A549 (cell line): ENCODE measurements around the gene CHAF1A. TPM values are rescaled to one million over a fixed set of nuclear protein-coding genes. Genes with fewer than 3 reads are reported as not detected.

Experiments
- ATAC-seq, 2 experiments: fragments of 200-7000 bp in 1 of 2; fragments of >200 bp in 1 of 2; cut with Nextera tagmentation in 1 of 2; cut with Tn5 transposase in 1 of 2; 3 replicates each; pipeline versions ENCODE4 v1.8.0 to v1.9.1; 2018 to 2020; ENCODE audit warnings: mild to moderate bottlenecking in 1 of 2, moderate library complexity in 1 of 2
- CTCF ChIA-PET: fragments of 300-600 bp; sonication (Branson Sonifier 250); formaldehyde crosslinking; extraction: SDS; loops from one replicate; lab custom pipeline; 2021; ENCODE audit warnings: antibody characterized with exemption, inconsistent platforms; lab: Yijun Ruan, JAX
- POLR2A ChIA-PET: fragments of 350-600 bp; formaldehyde crosslinking; extraction: SDS; loops from one replicate; lab custom pipeline; 2021; ENCODE audit warnings: antibody characterized with exemption, inconsistent platforms; lab: Yijun Ruan, JAX
- DNase-seq, 2 experiments: peaks; one replicate each; pipeline versions ENCODE4 v3.0.0 to v3.0.0-alpha.2; 2011 to 2016; ENCODE audit warnings: low read depth in 1 of 2, low spot score in 1 of 2
- FAIRE-seq: peaks from 2 replicates; lab custom pipeline; 2011; peaks lifted over from hg19 to GRCh38; lab: Jason Lieb, UNC
- H3K27ac ChIP-seq, 2 experiments: fragments of >200 bp; sonication (Bioruptor Twin); formaldehyde crosslinking; 3 replicates each; pipeline ENCODE4 v1.5.1; 2016 to 2017
- H3K4me1 ChIP-seq: fragments of >200 bp; sonication (Bioruptor Twin); formaldehyde crosslinking; 3 replicates; pipeline ENCODE4 v1.6.1; 2016
- H3K4me2 ChIP-seq: fragments of >200 bp; sonication (Bioruptor Twin); formaldehyde crosslinking; 3 replicates; pipeline ENCODE4 v1.6.1; 2016
- H3K4me3 ChIP-seq: fragments of >200 bp; sonication (Bioruptor Twin); formaldehyde crosslinking; 3 replicates; pipeline ENCODE4 v1.5.1; 2016
- H3K9me3 ChIP-seq: fragments of >200 bp; sonication (Bioruptor Twin); formaldehyde crosslinking; 3 replicates; pipeline ENCODE4 v1.6.1; 2016
- CBX2 ChIP-seq: fragments of 200-600 bp; sonication (generic); IDR thresholded peaks from 2 replicates; pipeline ENCODE4 v1.6.1; 2016; ENCODE audit warnings: low read depth, mild to moderate bottlenecking, borderline replicate concordance
- CBX8 ChIP-seq: fragments of 200-600 bp; sonication (generic); IDR thresholded peaks from 2 replicates; pipeline ENCODE4 v1.6.1; 2016
- CEBPB ChIP-seq, 2 experiments: fragments of >200 bp in 1 of 2; sonication (Bioruptor Twin) in 1 of 2; formaldehyde crosslinking in 1 of 2; IDR thresholded peaks; 2 replicates each; pipeline ENCODE4 v1.6.1; 2012 to 2016
- EHF ChIP-seq: fragments of 250-450 bp; sonication (Bioruptor Pico); IDR thresholded peaks from 2 replicates; pipeline ENCODE4 v1.5.0; 2020; ENCODE audit warnings: mild to moderate bottlenecking
- EHMT2 ChIP-seq: fragments of 200-600 bp; sonication (generic); IDR thresholded peaks from 2 replicates; pipeline ENCODE4 v1.6.1; 2016; ENCODE audit warnings: antibody characterized with exemption, low read depth, mild to moderate bottlenecking, moderate library complexity
- ESRRA ChIP-seq: fragments of 150-350 bp; IDR thresholded peaks from 2 replicates; pipeline ENCODE4 v1.6.1; 2014; ENCODE audit warnings: mild to moderate bottlenecking, low read length, borderline replicate concordance
- FOXS1 ChIP-seq: fragments of 250-450 bp; sonication (Bioruptor Pico); IDR thresholded peaks from 2 replicates; pipeline ENCODE4 v1.5.0; 2020; ENCODE audit warnings: mild to moderate bottlenecking, moderate library complexity
- HEYL ChIP-seq: fragments of 250-450 bp; sonication (Bioruptor Pico); IDR thresholded peaks from 2 replicates; pipeline ENCODE4 v1.8.0; 2021; ENCODE audit warnings: mild to moderate bottlenecking, moderate library complexity
- HOXA7 ChIP-seq: fragments of 250-450 bp; sonication (Bioruptor Pico); IDR thresholded peaks from 2 replicates; pipeline ENCODE4 v1.5.0; 2020; ENCODE audit warnings: mild to moderate bottlenecking, moderate library complexity
- JUN ChIP-seq, 2 experiments: fragments of >200 bp; sonication (Bioruptor Twin); formaldehyde crosslinking; IDR thresholded peaks; 2 replicates in 1 of 2; 3 replicates in 1 of 2; pipeline ENCODE4 v1.6.1; 2016 to 2017
- KDM1A ChIP-seq: fragments of 200-600 bp; sonication (generic); IDR thresholded peaks from 2 replicates; pipeline ENCODE4 v1.6.1; 2016; ENCODE audit warnings: low read depth, mild to moderate bottlenecking
- NFE2L2 ChIP-seq: fragments of 150-350 bp; conservative IDR thresholded peaks from 2 replicates; pipeline ENCODE4 v1.6.1; 2014; ENCODE audit warnings: low read length
- NPAS2 ChIP-seq: fragments of 250-450 bp; sonication (Bioruptor Pico); IDR thresholded peaks from 2 replicates; pipeline ENCODE4 v1.8.0; 2022; ENCODE audit warnings: mild to moderate bottlenecking, moderate library complexity, borderline replicate concordance
- PHF8 ChIP-seq: fragments of 200-600 bp; sonication (generic); IDR thresholded peaks from 2 replicates; pipeline ENCODE4 v1.6.1; 2016; ENCODE audit warnings: low read depth, mild to moderate bottlenecking, antibody characterized with exemption, moderate library complexity, borderline replicate concordance
- RARB ChIP-seq: fragments of 250-450 bp; sonication (Bioruptor Pico); IDR thresholded peaks from 2 replicates; pipeline ENCODE4 v1.8.0; 2021; ENCODE audit warnings: mild to moderate bottlenecking, moderate library complexity
- RNF2 ChIP-seq: fragments of 200-600 bp; sonication (generic); IDR thresholded peaks from 2 replicates; pipeline ENCODE4 v1.6.1; 2016; ENCODE audit warnings: low read depth, mild to moderate bottlenecking, antibody characterized with exemption, moderate library complexity, borderline replicate concordance
- ZFP36 ChIP-seq: fragments of 450-650 bp; IDR thresholded peaks from 2 replicates; pipeline ENCODE4 v1.6.1; 2014; ENCODE audit warnings: borderline replicate concordance; ENCODE audit not compliant: partially characterized antibody
- ZNF302 ChIP-seq: fragments of 250-450 bp; sonication (Bioruptor Pico); IDR thresholded peaks from 2 replicates; pipeline ENCODE4 v1.9.0; 2021; ENCODE audit warnings: inconsistent platforms, mild to moderate bottlenecking, moderate library complexity
- WGBS: methylation state at CpG from one replicate; pipeline ENCODE4 v1.1.6; 2017; ENCODE audit errors: missing lambda C conversion rate; 5-methylcytosine and 5-hydroxymethylcytosine counted together
- polyA plus RNA-seq, 4 experiments: library from polyadenylated mRNA; depleted of rRNA in 3 of 4; stranded (reverse); fragments of >200 nt; fragmentation: RNase III in 1 of 4; extraction: RNeasy Plus Mini Kit Qiagen cat#74134 plus additional on column Dnase treatment in 1 of 4; gene quantifications; 2 replicates in 3 of 4; 3 replicates in 1 of 4; pipeline ENCODE4 v1.2.3, GENCODE V29; 2011 to 2017
- TF ChIP-seq, protein P1 (sequence below): fragments of 150-350 bp; IDR thresholded peaks from 2 replicates; pipeline ENCODE4 v1.6.1; 2014; ENCODE audit warnings: low read depth, mild to moderate bottlenecking, low read length
- TF ChIP-seq, protein P2 (sequence below): fragments of 200-600 bp; sonication (generic); IDR thresholded peaks from 2 replicates; pipeline ENCODE4 v1.6.1; 2016; ENCODE audit warnings: antibody characterized with exemption, mild to moderate bottlenecking, moderate library complexity
- TF ChIP-seq, protein P3 (sequence below): IDR thresholded peaks from 2 replicates; pipeline ENCODE4 v1.6.1; 2012
- TF ChIP-seq, protein P4 (sequence below): fragments of 450-650 bp; IDR thresholded peaks from 2 replicates; pipeline ENCODE4 v1.6.1; 2014; ENCODE audit warnings: antibody characterized with exemption
- TF ChIP-seq, protein P5 (sequence below): fragments of 250-450 bp; sonication (Bioruptor Pico); IDR thresholded peaks from 2 replicates; pipeline ENCODE4 v1.5.0; 2021; ENCODE audit warnings: mild to moderate bottlenecking, moderate library complexity, borderline replicate concordance
- TF ChIP-seq, protein P6 (sequence below): fragments of 250-450 bp; sonication (Bioruptor Pico); IDR thresholded peaks from 2 replicates; pipeline ENCODE4 v1.5.0; 2020; ENCODE audit warnings: low read depth, mild to moderate bottlenecking, moderate library complexity

The CHAF1A gene
- polyA plus RNA-seq, 2 of the 4 experiments (the other 2 are of a cell fraction): 15.6 to 28.0 TPM

DNA sequence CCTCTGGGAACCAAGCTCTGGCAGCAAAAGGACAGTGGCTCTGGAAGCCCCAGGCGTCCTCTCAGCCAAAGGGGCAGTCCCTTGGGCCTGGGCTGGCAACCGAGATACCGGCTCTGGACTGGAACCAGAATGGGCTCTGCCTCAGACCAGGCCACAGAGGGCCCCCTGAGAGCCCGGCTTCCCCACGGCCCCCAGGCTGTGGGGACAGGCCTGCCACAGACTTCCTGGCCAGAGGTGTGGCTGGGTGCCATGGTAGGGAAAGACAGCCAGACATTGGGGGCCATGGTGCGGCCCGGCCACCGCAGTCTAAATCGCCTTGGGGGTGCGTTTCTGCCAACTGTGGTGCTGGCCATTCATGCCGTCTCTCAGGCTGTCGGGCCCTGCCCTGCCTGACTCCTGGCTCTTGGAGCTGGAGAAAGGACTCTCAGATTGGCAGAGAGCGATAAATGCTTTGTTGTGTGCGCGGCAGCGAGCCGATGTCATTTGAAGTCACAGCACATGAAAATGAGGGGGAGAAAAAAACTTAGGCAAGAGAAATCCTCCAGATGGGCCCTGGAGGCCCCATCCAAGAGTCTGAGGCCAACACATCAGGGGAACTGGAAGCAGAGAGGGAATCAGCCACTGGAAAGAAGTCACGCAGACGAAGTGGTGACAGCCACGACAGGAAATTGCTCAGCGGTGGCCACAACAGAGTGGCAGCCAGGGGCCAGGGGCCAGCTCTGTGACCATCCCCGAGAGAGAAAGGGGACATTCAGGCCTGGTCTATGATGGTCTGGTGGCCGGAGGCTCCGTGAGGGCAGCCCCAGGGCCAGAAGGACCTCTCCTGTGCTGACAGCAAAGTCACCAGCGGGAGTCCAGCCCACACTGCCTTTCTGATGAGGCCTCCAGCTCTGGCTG, 28.6 kb upstream of the CHAF1A start:
- FAIRE-seq (no peak), ATAC-seq (no peak), DNase-seq (no peak)
- H3K4me3 ChIP-seq: no peak overlapping the region
- WGBS: 86% methylated on average over 16 of the region's 25 CpGs
- H3K4me1 ChIP-seq: peaks cover 61% of the 10 kb centered on the region
- TF ChIP-seq ZFP36 (no peak), PHF8 (no peak), JUN (IDR thresholded peaks at IDR 0.05) (no peak), CEBPB (IDR thresholded peaks at IDR 0.05) (no peak), ESRRA (no peak), RNF2 (no peak)
- TF ChIP-seq, protein P1, sequence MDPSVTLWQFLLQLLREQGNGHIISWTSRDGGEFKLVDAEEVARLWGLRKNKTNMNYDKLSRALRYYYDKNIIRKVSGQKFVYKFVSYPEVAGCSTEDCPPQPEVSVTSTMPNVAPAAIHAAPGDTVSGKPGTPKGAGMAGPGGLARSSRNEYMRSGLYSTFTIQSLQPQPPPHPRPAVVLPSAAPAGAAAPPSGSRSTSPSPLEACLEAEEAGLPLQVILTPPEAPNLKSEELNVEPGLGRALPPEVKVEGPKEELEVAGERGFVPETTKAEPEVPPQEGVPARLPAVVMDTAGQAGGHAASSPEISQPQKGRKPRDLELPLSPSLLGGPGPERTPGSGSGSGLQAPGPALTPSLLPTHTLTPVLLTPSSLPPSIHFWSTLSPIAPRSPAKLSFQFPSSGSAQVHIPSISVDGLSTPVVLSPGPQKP: no peak
- TF ChIP-seq, protein P2, sequence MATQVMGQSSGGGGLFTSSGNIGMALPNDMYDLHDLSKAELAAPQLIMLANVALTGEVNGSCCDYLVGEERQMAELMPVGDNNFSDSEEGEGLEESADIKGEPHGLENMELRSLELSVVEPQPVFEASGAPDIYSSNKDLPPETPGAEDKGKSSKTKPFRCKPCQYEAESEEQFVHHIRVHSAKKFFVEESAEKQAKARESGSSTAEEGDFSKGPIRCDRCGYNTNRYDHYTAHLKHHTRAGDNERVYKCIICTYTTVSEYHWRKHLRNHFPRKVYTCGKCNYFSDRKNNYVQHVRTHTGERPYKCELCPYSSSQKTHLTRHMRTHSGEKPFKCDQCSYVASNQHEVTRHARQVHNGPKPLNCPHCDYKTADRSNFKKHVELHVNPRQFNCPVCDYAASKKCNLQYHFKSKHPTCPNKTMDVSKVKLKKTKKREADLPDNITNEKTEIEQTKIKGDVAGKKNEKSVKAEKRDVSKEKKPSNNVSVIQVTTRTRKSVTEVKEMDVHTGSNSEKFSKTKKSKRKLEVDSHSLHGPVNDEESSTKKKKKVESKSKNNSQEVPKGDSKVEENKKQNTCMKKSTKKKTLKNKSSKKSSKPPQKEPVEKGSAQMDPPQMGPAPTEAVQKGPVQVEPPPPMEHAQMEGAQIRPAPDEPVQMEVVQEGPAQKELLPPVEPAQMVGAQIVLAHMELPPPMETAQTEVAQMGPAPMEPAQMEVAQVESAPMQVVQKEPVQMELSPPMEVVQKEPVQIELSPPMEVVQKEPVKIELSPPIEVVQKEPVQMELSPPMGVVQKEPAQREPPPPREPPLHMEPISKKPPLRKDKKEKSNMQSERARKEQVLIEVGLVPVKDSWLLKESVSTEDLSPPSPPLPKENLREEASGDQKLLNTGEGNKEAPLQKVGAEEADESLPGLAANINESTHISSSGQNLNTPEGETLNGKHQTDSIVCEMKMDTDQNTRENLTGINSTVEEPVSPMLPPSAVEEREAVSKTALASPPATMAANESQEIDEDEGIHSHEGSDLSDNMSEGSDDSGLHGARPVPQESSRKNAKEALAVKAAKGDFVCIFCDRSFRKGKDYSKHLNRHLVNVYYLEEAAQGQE: no peak
- TF ChIP-seq, protein P3, sequence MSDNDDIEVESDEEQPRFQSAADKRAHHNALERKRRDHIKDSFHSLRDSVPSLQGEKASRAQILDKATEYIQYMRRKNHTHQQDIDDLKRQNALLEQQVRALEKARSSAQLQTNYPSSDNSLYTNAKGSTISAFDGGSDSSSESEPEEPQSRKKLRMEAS: no peak
- CTCF ChIA-PET: interaction anchor here (1.8 to 4.9 kb wide), 6 partner anchors 11 to 27 kb away, joined by 6 to 45 read pairs (median 9); partner anchors contain the start of genes CHAF1A and SH3GL1
- POLR2A ChIA-PET: interaction anchor here (0.9 kb wide), 1 partner anchor 29 kb away, joined by 3 read pairs; the partner anchor contains the start of gene CHAF1A
- H3K9me3 ChIP-seq: no peaks in the 10 kb centered on the region
- H3K27ac ChIP-seq: peak overlapping the region; percentile 99
- peak overlapping the region; percentile 86 for H3K4me2 ChIP-seq

DNA sequence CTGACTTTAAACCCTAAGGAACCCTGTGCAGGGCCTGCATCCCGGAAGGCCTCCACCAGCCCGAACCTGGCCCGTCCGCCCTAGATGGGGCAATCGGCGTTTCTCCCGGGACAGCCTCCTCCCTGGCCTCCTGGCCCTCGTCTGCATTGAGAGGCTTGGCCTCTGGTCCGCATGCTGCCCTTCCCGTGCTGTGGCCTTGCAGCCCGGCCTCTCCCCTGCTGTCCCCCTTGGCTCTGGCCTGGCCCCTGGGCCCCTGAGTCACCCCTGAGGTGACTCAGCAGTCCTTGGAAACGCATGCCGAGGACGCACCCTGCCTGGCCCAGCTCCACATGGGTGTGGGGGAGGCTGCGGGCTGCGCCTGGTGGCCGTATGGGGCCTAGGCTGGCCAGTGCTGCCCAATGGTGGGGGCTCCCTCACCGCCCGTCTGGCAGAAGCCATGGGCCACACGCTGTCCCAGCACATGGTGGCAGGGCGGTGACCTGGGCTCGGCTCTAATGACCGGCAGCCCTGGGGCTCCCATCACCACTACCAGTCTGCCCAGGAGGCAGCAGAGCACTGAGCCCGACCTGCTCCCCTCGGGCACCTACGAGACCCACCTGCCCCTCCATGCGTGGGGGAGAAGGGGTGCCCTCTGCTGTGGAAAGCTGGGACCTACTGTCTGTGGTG, 27.8 kb upstream of the CHAF1A start:
- H3K4me3 ChIP-seq: no peak overlapping the region
- peak overlapping the region; percentile 86 for H3K4me2 ChIP-seq
- ATAC-seq (peak; percentile 76 to 84), FAIRE-seq (no peak), DNase-seq (peak; percentile 52 to 85)
- peak overlapping the region; percentile 99 for H3K27ac ChIP-seq
- ChIA-PET POLR2A (interaction anchor here (0.6 to 0.9 kb wide), 4 partner anchors 24 to 989 kb away, joined by 3 to 4 read pairs (median 3); partner anchors contain the start of genes CHAF1A and SH3GL1), CTCF (interaction anchor here (0.8 to 4.9 kb wide), 9 partner anchors 9 to 105 kb away, joined by 3 to 45 read pairs (median 7); partner anchors contain the start of genes CHAF1A, MPND and SH3GL1)
- peaks cover 61% of the 10 kb centered on the region for H3K4me1 ChIP-seq
- no peaks in the 10 kb centered on the region for H3K9me3 ChIP-seq
- WGBS: 18% methylated on average over 9 of the region's 27 CpGs
- 0 out of 2 replicates have a peak, but pooled peaks have one; percentile 12 for TF ChIP-seq ZNF302 (CRISPR knock-in tag)
- no peak for TF ChIP-seq HOXA7 (CRISPR knock-in tag)
- no peak for TF ChIP-seq CBX2
- TF ChIP-seq, protein P4, sequence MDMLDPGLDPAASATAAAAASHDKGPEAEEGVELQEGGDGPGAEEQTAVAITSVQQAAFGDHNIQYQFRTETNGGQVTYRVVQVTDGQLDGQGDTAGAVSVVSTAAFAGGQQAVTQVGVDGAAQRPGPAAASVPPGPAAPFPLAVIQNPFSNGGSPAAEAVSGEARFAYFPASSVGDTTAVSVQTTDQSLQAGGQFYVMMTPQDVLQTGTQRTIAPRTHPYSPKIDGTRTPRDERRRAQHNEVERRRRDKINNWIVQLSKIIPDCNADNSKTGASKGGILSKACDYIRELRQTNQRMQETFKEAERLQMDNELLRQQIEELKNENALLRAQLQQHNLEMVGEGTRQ: no peak
- TF ChIP-seq EHMT2: no peak
- peak; percentile 69; the same call in 1 of the 2 replicates for TF ChIP-seq EHF (CRISPR knock-in tag)
- no peak for TF ChIP-seq CBX8
- TF ChIP-seq HEYL (CRISPR knock-in tag): no peak
- TF ChIP-seq NPAS2 (CRISPR knock-in tag): peak; percentile 13; the same call in 1 of the 2 replicates
- TF ChIP-seq, protein P5, sequence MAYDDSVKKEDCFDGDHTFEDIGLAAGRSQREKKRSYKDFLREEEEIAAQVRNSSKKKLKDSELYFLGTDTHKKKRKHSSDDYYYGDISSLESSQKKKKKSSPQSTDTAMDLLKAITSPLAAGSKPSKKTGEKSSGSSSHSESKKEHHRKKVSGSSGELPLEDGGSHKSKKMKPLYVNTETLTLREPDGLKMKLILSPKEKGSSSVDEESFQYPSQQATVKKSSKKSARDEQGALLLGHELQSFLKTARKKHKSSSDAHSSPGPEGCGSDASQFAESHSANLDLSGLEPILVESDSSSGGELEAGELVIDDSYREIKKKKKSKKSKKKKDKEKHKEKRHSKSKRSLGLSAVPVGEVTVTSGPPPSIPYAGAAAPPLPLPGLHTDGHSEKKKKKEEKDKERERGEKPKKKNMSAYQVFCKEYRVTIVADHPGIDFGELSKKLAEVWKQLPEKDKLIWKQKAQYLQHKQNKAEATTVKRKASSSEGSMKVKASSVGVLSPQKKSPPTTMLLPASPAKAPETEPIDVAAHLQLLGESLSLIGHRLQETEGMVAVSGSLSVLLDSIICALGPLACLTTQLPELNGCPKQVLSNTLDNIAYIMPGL (CRISPR knock-in tag): no peak
- TF ChIP-seq, protein P6, sequence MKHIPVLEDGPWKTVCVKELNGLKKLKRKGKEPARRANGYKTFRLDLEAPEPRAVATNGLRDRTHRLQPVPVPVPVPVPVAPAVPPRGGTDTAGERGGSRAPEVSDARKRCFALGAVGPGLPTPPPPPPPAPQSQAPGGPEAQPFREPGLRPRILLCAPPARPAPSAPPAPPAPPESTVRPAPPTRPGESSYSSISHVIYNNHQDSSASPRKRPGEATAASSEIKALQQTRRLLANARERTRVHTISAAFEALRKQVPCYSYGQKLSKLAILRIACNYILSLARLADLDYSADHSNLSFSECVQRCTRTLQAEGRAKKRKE (CRISPR knock-in tag): peak; percentile 89
- peak; percentile 93 for TF ChIP-seq NFE2L2
- TF ChIP-seq JUN (IDR thresholded peaks at IDR 0.05): peak; percentile 32 to 69; a peak in 2 of 5 replicates
- TF ChIP-seq ESRRA: no peak
- TF ChIP-seq KDM1A: no peak
- TF ChIP-seq RARB (CRISPR knock-in tag): 0 out of 2 replicates have a peak, but pooled peaks have one; percentile 28
- no peak for TF ChIP-seq FOXS1 (CRISPR knock-in tag)
